IPS-15b (cell line): ENCODE results near the gene ZBED1.
"Not testable (repeated sequence)": the region's sequence is repeated elsewhere in the genome, so short reads cannot be mapped to it uniquely, and the experiment has no call there.

Experiments
- H3K27me3 ChIP-seq: one replicate; pipeline ENCODE4 v1.6.1; 2013; ENCODE audit warnings: low read length; ENCODE audit not compliant: control insufficient read depth, insufficient read depth
- H3K36me3 ChIP-seq: one replicate; pipeline ENCODE4 v1.6.1; 2013; ENCODE audit warnings: low read length; ENCODE audit not compliant: control insufficient read depth, insufficient read depth
- H3K4me1 ChIP-seq: one replicate; pipeline ENCODE4 v1.6.1; 2013; ENCODE audit warnings: mild to moderate bottlenecking, low read length; ENCODE audit not compliant: control insufficient read depth, insufficient read depth
- H3K4me3 ChIP-seq: one replicate; pipeline ENCODE4 v1.5.1; 2013; ENCODE audit warnings: low read depth, low read length
- H3K9ac ChIP-seq: one replicate; pipeline ENCODE4 v1.6.1; 2013; ENCODE audit warnings: low read depth, mild to moderate bottlenecking, low read length
- H3K9me3 ChIP-seq: one replicate; pipeline ENCODE4 v1.6.1; 2013; ENCODE audit warnings: mild to moderate bottlenecking, low read length; ENCODE audit not compliant: control insufficient read depth, insufficient read depth

ZBED1 gene

DNA sequence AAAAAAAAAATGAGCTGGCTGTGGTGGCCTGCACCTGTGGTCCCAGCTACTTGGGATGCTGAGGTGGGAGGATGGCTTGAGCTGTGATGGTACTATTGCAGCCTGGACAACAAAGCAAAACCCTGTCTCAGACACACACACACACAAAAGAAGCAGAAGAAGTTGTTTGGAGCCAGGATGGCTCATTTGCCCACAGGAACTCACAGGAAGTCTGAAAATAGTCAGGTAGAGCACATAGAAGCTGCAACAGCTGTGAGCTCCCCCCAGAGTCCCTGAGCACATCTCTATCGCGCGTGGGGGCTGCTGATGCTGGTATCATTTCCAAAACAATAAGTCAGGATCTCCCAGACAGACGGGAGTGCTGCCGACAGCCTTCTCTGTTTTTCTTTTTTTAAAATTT is 13.4 kb upstream of the ZBED1 start:
- no peaks in the 10 kb centered on the region for H3K9me3 ChIP-seq
- H3K9ac ChIP-seq = no peak overlapping the region
- no peaks in the 10 kb centered on the region for H3K4me1 ChIP-seq

DNA sequence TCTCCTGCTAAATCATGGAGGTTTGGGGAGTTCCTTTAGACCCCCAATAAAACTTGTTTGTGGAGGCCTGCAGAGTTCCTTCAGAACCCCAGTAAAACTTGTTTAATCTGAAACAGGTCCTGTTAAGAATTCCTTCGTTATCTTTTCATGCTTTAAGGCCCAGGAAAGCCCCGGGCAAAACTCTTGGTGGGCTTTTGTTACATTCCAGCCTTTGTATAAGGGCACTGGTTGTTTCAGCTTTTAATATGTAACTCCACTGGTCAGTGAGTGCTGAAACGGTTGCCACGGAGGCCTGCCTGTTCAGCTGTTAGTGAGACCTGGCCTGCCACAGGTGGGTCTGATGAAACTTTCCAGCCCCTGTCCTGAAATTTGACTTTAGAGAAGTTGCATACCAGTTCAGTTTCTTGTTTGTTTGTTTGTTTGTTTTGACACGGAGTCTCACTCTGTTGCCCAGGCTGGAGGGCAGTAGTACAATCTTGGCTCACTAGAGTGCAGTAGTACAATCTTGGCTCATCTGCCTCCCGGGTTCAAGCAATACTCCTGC is 12.4 kb upstream of the ZBED1 start:
- Histone ChIP-seq H3K4me1 (no peaks in the 10 kb centered on the region), H3K9ac (no peak overlapping the region), H3K36me3 (no peaks in the 10 kb centered on the region)

More for the DNA sequence above, 13.4 kb upstream of the ZBED1 start:
- H3K27me3 ChIP-seq = no peaks in the 10 kb centered on the region
- H3K4me3 ChIP-seq = no peak overlapping the region
- no peaks in the 10 kb centered on the region for H3K36me3 ChIP-seq

DNA sequence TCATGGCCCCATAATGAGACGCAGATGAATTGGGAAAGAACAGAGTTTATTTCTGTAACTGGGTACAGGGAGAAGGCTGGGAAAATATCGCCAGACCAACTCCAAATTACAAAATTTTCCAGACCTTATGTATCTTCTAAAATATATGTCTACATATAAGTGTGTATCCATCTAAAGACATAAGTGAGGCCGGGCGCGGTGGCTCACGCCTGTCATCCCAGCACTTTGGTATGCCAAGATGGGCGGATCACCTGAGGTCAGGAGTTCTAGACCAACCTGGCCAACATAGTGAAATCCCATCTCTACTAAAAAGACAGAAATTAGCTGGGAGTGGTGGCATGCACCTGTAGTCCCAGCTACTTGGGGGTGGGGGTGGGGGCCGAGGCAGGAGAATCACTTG is 11.7 kb upstream of the ZBED1 start:
- H3K4me1 ChIP-seq = no peaks in the 10 kb centered on the region
- H3K27me3 ChIP-seq = no peaks in the 10 kb centered on the region
- H3K9me3 ChIP-seq = no peaks in the 10 kb centered on the region
- H3K36me3 ChIP-seq = no peaks in the 10 kb centered on the region
- H3K9ac ChIP-seq = no peak overlapping the region
- no peak overlapping the region for H3K4me3 ChIP-seq

More for the DNA sequence above, 12.4 kb upstream of the ZBED1 start:
- H3K27me3 ChIP-seq = no peaks in the 10 kb centered on the region
- no peak overlapping the region for H3K4me3 ChIP-seq
- H3K9me3 ChIP-seq = no peaks in the 10 kb centered on the region

DNA sequence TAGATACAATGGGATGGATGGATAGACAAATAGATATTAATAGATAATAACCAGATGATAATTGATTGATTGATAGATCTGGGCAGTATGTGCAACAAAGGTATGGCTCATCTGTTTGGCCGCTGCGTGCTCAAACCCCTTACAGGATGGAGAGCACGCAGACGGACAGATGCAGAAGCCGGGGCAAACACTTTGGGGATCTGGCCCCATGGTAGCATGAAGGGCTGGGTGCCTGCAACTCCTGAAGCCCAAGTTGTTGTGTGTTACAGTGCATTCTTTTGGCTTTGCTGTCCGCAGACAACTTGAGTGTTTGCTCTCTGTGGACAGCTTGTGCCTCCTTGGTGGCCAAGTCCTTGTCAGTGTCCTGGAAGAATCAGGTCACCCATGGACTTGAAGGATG is 10.6 kb upstream of the ZBED1 start:
- Histone ChIP-seq H3K27me3 (no peaks in the 10 kb centered on the region), H3K4me1 (no peaks in the 10 kb centered on the region), H3K9ac (no peak overlapping the region), H3K9me3 (no peaks in the 10 kb centered on the region), H3K36me3 (no peaks in the 10 kb centered on the region), H3K4me3 (no peak overlapping the region)

- Histone ChIP-seq H3K27me3 (no peaks in the 10 kb centered on the region), H3K9me3 (no peaks in the 10 kb centered on the region), H3K9ac (no peak overlapping the region), H3K4me3 (no peak overlapping the region), H3K36me3 (no peaks in the 10 kb centered on the region), H3K4me1 (no peaks in the 10 kb centered on the region)
These were observed 8.0 kb upstream of the ZBED1 start for GRCh38 chrX:2508648-2509335.

- no peaks in the 10 kb centered on the region for H3K36me3 ChIP-seq
- no peaks in the 10 kb centered on the region for H3K4me1 ChIP-seq
- no peaks in the 10 kb centered on the region for H3K9me3 ChIP-seq
- H3K9ac ChIP-seq = no peak overlapping the region
- no peaks in the 10 kb centered on the region for H3K27me3 ChIP-seq
- H3K4me3 ChIP-seq = no peak overlapping the region
These were observed 7.3 kb upstream of the ZBED1 start for GRCh38 chrX:2507904-2508627.

DNA sequence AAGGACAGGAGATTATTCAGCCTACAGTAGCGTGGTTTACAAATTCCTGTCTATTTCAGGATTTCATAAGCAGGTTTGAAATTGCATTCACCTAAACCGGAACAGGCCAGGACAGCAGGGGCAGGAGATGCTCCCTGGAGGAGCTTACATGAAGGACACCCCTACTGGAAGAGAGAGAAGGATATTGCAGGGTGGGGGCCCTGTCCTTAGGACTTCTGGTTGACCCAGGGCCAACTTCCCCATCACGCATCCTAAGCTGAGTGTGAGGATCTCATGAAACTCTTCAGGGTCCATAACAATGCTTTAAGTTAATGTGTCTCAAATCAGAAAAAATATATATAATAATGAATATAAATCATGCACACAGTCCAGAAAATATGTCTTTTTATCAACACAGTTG is 6.4 kb upstream of the ZBED1 start:
- no peak overlapping the region for H3K4me3 ChIP-seq
- H3K9me3 ChIP-seq = no peaks in the 10 kb centered on the region
- H3K4me1 ChIP-seq = no peaks in the 10 kb centered on the region
- no peaks in the 10 kb centered on the region for H3K27me3 ChIP-seq
- no peak overlapping the region for H3K9ac ChIP-seq
- no peaks in the 10 kb centered on the region for H3K36me3 ChIP-seq

GRCh38 chrX:2505341-2505740 is 4.6 kb upstream of the ZBED1 start:
- H3K9me3 ChIP-seq, H3K4me3 ChIP-seq, H3K27me3 ChIP-seq, H3K4me1 ChIP-seq, H3K36me3 ChIP-seq, H3K9ac ChIP-seq: not testable (repeated sequence)

DNA sequence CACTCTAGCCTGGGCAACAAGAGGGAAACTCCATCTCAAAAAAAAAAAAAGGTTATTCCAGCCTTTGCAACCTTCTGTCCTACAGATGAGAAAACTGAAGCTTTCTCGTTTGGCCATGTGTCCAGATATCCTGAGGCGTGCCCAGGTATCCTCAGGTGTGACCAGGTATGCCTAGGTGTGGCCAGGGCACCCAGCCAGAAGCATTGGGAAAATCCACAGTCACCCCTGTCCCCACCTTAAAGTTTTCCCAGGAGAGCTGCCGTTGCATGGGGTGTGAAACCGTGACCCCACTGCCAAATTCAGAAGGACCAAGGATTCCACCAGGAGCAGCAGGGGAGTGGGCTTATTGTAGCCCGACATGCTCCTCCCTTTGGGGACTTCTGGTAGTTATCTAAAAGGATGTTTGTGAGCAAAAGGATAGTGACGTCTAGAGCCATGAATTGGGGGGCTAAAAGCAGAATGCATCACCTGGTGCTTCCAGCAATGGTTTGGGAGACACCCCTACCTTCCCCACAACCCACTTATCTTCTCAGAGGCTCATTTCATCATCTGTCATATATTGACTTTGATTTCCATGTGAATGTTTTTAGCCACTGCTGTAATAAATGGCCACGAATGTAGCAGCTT is 4.0 kb upstream of the ZBED1 start:
- H3K36me3 ChIP-seq = no peaks in the 10 kb centered on the region
- H3K9ac ChIP-seq = no peak overlapping the region
- no peak overlapping the region for H3K4me3 ChIP-seq
- H3K27me3 ChIP-seq = no peaks in the 10 kb centered on the region
- no peaks in the 10 kb centered on the region for H3K4me1 ChIP-seq
- H3K9me3 ChIP-seq = no peaks in the 10 kb centered on the region

- no peak overlapping the region for H3K9ac ChIP-seq
- H3K9me3 ChIP-seq = no peaks in the 10 kb centered on the region
- no peaks in the 10 kb centered on the region for H3K36me3 ChIP-seq
- H3K27me3 ChIP-seq = no peaks in the 10 kb centered on the region
- no peaks in the 10 kb centered on the region for H3K4me1 ChIP-seq
- H3K4me3 ChIP-seq = no peak overlapping the region
These were observed 3.1 kb upstream of the ZBED1 start for GRCh38 chrX:2503591-2504500.
